IMR-90 (cell line): ENCODE data around the gene HOXC13. TPM values are rescaled to one million over a fixed set of nuclear protein-coding genes. Genes with fewer than 3 reads are reported as not detected.

Experiments used
- ATAC-seq: fragments of 200-7000 bp; cut with Tn5 transposase; 2 replicates; pipeline ENCODE4 v1.9.1; 2020; ENCODE audit warnings: low read depth, mild to moderate bottlenecking, moderate library complexity
- BruUV-seq: library from RNA; stranded (reverse); fragments of 400-500 nt; replicated peaks from 2 replicates; lab custom pipeline; 2021; lab: Mats Ljungman, UMichigan
- CTCF ChIA-PET: fragments of 300-600 bp; formaldehyde crosslinking; extraction: SDS; loops from one replicate; lab custom pipeline; 2021; ENCODE audit warnings: antibody characterized with exemption; lab: Yijun Ruan, JAX
- POLR2A ChIA-PET: fragments of 300-600 bp; sonication (Branson Sonifier 250); formaldehyde crosslinking; loops from one replicate; lab custom pipeline; 2022; ENCODE audit warnings: antibody characterized with exemption; ENCODE audit not compliant: unreplicated experiment; lab: Charles Lee
- DNase-seq: peaks from one replicate; pipeline ENCODE4 v3.0.0; 2013
- H2AFZ ChIP-seq: replicated peaks from 2 replicates; pipeline ENCODE3; 2013; ENCODE audit warnings: low read length, mild to moderate bottlenecking; ENCODE audit not compliant: poor library complexity
- H2AK5ac ChIP-seq: 2 replicates; pipeline ENCODE4 v1.6.1; 2013; ENCODE audit warnings: low read depth, low read length, inconsistent platforms
- H2AK9ac ChIP-seq: replicated peaks from 2 replicates; pipeline ENCODE3; 2013; ENCODE audit warnings: mild to moderate bottlenecking, low read depth, low read length, moderate library complexity; ENCODE audit not compliant: poor library complexity
- H2BK120ac ChIP-seq: 2 replicates; pipeline ENCODE4 v1.6.1; 2013; ENCODE audit warnings: low read depth, low read length, inconsistent platforms
- H2BK15ac ChIP-seq: 3 replicates; pipeline ENCODE4 v1.6.1; 2013; ENCODE audit warnings: low read depth, low read length, inconsistent platforms
- H2BK20ac ChIP-seq: 2 replicates; pipeline ENCODE4 v1.6.1; 2013; ENCODE audit warnings: low read depth, mild to moderate bottlenecking, inconsistent platforms, low read length, moderate library complexity
- H2BK5ac ChIP-seq: 2 replicates; pipeline ENCODE4 v1.6.1; 2013; ENCODE audit warnings: mild to moderate bottlenecking, low read depth, low read length, inconsistent platforms; ENCODE audit not compliant: poor library complexity, severe bottlenecking
- H3K14ac ChIP-seq: replicated peaks from 2 replicates; pipeline ENCODE4 v1.6.1; 2013; ENCODE audit warnings: low read depth, low read length, inconsistent platforms
- H3K18ac ChIP-seq: 2 replicates; pipeline ENCODE4 v1.6.1; 2013; ENCODE audit warnings: low read depth, low read length, control low read depth
- H3K23ac ChIP-seq: 2 replicates; pipeline ENCODE4 v1.6.1; 2013; ENCODE audit warnings: low read depth, low read length, inconsistent platforms
- H3K27ac ChIP-seq: 2 replicates; pipeline ENCODE4 v1.5.1; 2013; ENCODE audit warnings: mild to moderate bottlenecking, control low read depth, low read length; ENCODE audit not compliant: insufficient read depth
- H3K27me3 ChIP-seq: 2 replicates; pipeline ENCODE4 v1.6.1; 2013; ENCODE audit warnings: low read length; ENCODE audit not compliant: control insufficient read depth, insufficient read depth
- H3K36me3 ChIP-seq: 2 replicates; pipeline ENCODE4 v1.6.1; 2013; ENCODE audit warnings: low read length, mixed read lengths; ENCODE audit not compliant: control insufficient read depth, insufficient read depth
- H3K4ac ChIP-seq: 2 replicates; pipeline ENCODE4 v1.6.1; 2013; ENCODE audit warnings: low read depth, low read length, inconsistent platforms
- H3K4me1 ChIP-seq: 2 replicates; pipeline ENCODE4 v1.6.1; 2013; ENCODE audit warnings: low read length, mixed read lengths; ENCODE audit not compliant: control insufficient read depth, insufficient read depth
- H3K4me2 ChIP-seq: 2 replicates; pipeline ENCODE4 v1.6.1; 2013; ENCODE audit warnings: low read depth, mild to moderate bottlenecking, control low read depth, low read length, moderate library complexity
- H3K4me3 ChIP-seq: 2 replicates; pipeline ENCODE4 v1.5.1; 2013; ENCODE audit warnings: low read depth, mild to moderate bottlenecking, control low read depth, low read length, moderate library complexity; ENCODE audit not compliant: insufficient read depth
- H3K56ac ChIP-seq: 2 replicates; pipeline ENCODE4 v1.6.1; 2013; ENCODE audit warnings: low read length, inconsistent platforms; ENCODE audit not compliant: insufficient read depth; ENCODE audit errors: extremely low read depth
- H3K79me1 ChIP-seq, 2 experiments: 2 replicates each; pipeline ENCODE4 v1.6.1; 2013; ENCODE audit warnings: low read length in 2 of 2, inconsistent platforms in 1 of 2, low read depth in 1 of 2
- H3K9ac ChIP-seq: 2 replicates; pipeline ENCODE4 v1.6.1; 2013; ENCODE audit warnings: low read depth, low read length, control low read depth
- H3K9me1 ChIP-seq: 2 replicates; pipeline ENCODE4 v1.6.1; 2013; ENCODE audit warnings: low read length, inconsistent platforms; ENCODE audit not compliant: insufficient read depth
- H3K9me3 ChIP-seq: 2 replicates; pipeline ENCODE4 v1.6.1; 2013; ENCODE audit warnings: low read length; ENCODE audit not compliant: control insufficient read depth, insufficient read depth
- H4K20me1 ChIP-seq: 2 replicates; pipeline ENCODE4 v1.6.1; 2013; ENCODE audit warnings: low read length, inconsistent platforms; ENCODE audit not compliant: insufficient read depth
- H4K5ac ChIP-seq: 2 replicates; pipeline ENCODE4 v1.6.1; 2013; ENCODE audit warnings: mild to moderate bottlenecking, low read depth, low read length, control low read depth
- H4K8ac ChIP-seq, 2 experiments: 2 replicates each; pipeline ENCODE4 v1.6.1; 2013; ENCODE audit warnings: low read depth in 2 of 2, low read length in 2 of 2, control low read depth in 1 of 2, inconsistent platforms in 1 of 2
- H4K91ac ChIP-seq: 2 replicates; pipeline ENCODE4 v1.6.1; 2013; ENCODE audit warnings: low read depth, low read length, inconsistent platforms; ENCODE audit not compliant: insufficient read depth
- BHLHE40 ChIP-seq: fragments of 150-350 bp; IDR thresholded peaks from 2 replicates; pipeline ENCODE4 v1.6.1; 2016; ENCODE audit warnings: mild to moderate bottlenecking, low read depth, low read length
- CEBPB ChIP-seq: IDR thresholded peaks from 2 replicates; pipeline ENCODE4 v1.6.1; 2012; ENCODE audit warnings: low read depth, low read length, improper control_type of control experiment
- CHD1 ChIP-seq: IDR thresholded peaks from 2 replicates; pipeline ENCODE4 v1.6.1; 2012; ENCODE audit warnings: low read depth, low read length, improper control_type of control experiment
- CTCF ChIP-seq: conservative IDR thresholded peaks from 2 replicates; pipeline ENCODE4 v1.5.1; 2012; ENCODE audit warnings: mild to moderate bottlenecking, low read depth, low read length, improper control_type of control experiment
- ELK1 ChIP-seq: fragments of 150-350 bp; IDR thresholded peaks from 2 replicates; pipeline ENCODE4 v1.6.1; 2016; ENCODE audit warnings: low read depth, mild to moderate bottlenecking, low read length, moderate library complexity, borderline replicate concordance
- FOS ChIP-seq: fragments of 150-350 bp; IDR thresholded peaks from 2 replicates; pipeline ENCODE4 v1.6.1; 2016; ENCODE audit warnings: low read depth, low read length
- MAZ ChIP-seq: IDR thresholded peaks from 2 replicates; pipeline ENCODE4 v1.6.1; 2012; ENCODE audit warnings: low read depth, mild to moderate bottlenecking, low read length, improper control_type of control experiment, moderate library complexity, borderline replicate concordance
- MXI1 ChIP-seq: IDR thresholded peaks from 2 replicates; pipeline ENCODE4 v1.6.1; 2012; ENCODE audit warnings: low read depth, mild to moderate bottlenecking, low read length, moderate library complexity, borderline replicate concordance
- NFE2L2 ChIP-seq: fragments of 150-350 bp; IDR thresholded peaks from 2 replicates; pipeline ENCODE4 v1.6.1; 2016; ENCODE audit warnings: low read depth, mild to moderate bottlenecking, low read length
- RAD21 ChIP-seq: IDR thresholded peaks from 2 replicates; pipeline ENCODE4 v1.6.1; 2012; ENCODE audit warnings: low read length, improper control_type of control experiment
- RCOR1 ChIP-seq: IDR thresholded peaks from 2 replicates; pipeline ENCODE4 v1.6.1; 2012; ENCODE audit warnings: mild to moderate bottlenecking, low read length, improper control_type of control experiment; ENCODE audit not compliant: insufficient replicate concordance
- RFX5 ChIP-seq: IDR thresholded peaks from 2 replicates; pipeline ENCODE4 v1.8.0; 2012; ENCODE audit warnings: low read depth, mild to moderate bottlenecking, low read length, moderate library complexity
- SMC3 ChIP-seq: fragments of 150-350 bp; IDR thresholded peaks from 2 replicates; pipeline ENCODE4 v1.6.1; 2016; ENCODE audit warnings: low read depth, mild to moderate bottlenecking, antibody characterized with exemption, low read length, moderate library complexity
- USF2 ChIP-seq: fragments of 150-350 bp; IDR thresholded peaks from 2 replicates; pipeline ENCODE4 v1.6.1; 2017; ENCODE audit warnings: mild to moderate bottlenecking, antibody characterized with exemption, low read length, low read depth
- WGBS, 2 experiments: methylation state at CpG; one replicate each; pipeline versions ENCODE4 v1.1.5 to v1.1.7; 2013; ENCODE audit warnings: missing lambda C conversion rate in 2 of 2; ENCODE audit not compliant: insufficient read length in 1 of 2; ENCODE audit errors: extremely low coverage in 2 of 2; 5-methylcytosine and 5-hydroxymethylcytosine counted together
- dilution Hi-C: fragments of 300-500 bp; cut with HindIII; formaldehyde crosslinking; loops from one replicate; pipeline ENCODE4 v1.14.3; 2018; ENCODE audit warnings: low sequenced_read_pairs; ENCODE audit not compliant: unreplicated experiment
- in situ Hi-C: fragments of 300-500 bp; cut with MboI; formaldehyde crosslinking; loops from 3 replicates; pipeline ENCODE4 v1.14.3; 2019; ENCODE audit warnings: low sequenced_read_pairs, inconsistent platforms, mixed read lengths
- intact Hi-C: fragments of 100-400 bp; cut with micrococcal nuclease; formaldehyde crosslinking; loops from 2 replicates; pipeline ENCODE4 v1.10.0; 2022
- polyA plus RNA-seq, 3 experiments: library from polyadenylated mRNA; depleted of rRNA; stranded (reverse); fragments of >200 nt; gene quantifications; 2 replicates each; pipeline ENCODE4 v1.2.3, GENCODE V29; 2012; ENCODE audit warnings: low replicate concordance in 1 of 3
- total RNA-seq: library from RNA; depleted of rRNA; stranded (reverse); fragments of >200 nt; gene quantifications from 2 replicates; pipeline ENCODE4 v1.2.3, GENCODE V29; 2012

Gene HOXC13
- total and polyA plus RNA-seq, 2 of the 4 experiments (the other 2 are of a cell fraction): not detected

DNA sequence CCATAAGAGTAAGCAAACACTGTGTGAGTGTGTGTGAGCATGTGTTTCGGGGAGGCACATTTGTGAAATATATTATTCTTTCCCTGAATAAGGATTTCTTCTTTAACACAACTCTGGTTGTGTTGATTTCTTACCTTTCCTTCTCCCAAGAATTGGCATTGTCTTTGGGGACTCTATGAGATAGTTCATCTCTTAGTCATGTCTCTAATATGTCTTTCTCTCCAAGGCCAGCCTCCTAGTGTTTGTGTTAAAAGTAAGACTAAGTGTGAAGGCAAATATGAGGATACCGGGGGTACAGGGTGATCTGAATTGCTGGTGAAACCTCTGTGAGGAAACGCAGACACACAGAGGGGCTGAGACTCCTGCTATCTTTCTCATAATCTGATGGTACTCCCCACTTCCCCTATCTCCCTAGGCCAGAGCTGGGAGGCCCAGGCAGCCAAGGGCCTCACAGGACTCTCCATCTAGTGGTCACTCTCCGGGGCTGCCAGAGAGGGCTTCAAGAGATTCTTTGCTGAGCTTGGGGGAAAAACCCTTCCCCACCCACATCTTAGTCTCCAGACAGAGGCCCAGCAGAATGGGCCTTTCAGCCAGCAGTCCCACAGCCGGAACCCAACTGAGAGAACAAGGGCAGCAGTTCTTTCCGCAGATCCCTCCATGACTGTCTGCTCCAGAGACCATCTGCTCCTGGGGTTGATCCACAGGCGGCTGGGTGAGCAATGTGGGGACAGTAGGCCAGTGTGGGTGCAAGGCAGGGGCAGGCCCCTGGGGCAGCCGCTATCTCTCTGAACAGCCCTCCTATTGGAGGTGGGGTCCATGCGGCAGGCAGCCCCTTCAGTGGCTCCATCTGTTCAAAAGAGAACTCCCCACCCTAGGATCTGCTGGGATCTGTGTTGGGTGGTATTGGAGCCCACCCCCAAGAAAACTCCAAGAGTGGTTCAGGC is 10.3 kb downstream of the HOXC13 start:
- Histone ChIP-seq H3K4ac (no peak overlapping the region), H4K8ac (no peak overlapping the region), H3K4me1 (no peaks in the 10 kb centered on the region), H4K20me1 (no peaks in the 10 kb centered on the region), H3K9me1 (no peaks in the 10 kb centered on the region), H4K5ac (no peak overlapping the region), H3K4me3 (no peak overlapping the region), H3K27me3 (peaks cover 95% of the 10 kb centered on the region), H2BK120ac (no peak overlapping the region), H3K79me1 (no peaks in the 10 kb centered on the region), H3K14ac (no peak overlapping the region), H3K18ac (no peak overlapping the region), H3K27ac (no peak overlapping the region), H2AK5ac (no peak overlapping the region), H3K36me3 (no peaks in the 10 kb centered on the region), H3K9me3 (peaks cover 6% of the 10 kb centered on the region; the same call in 1 of the 2 replicates), H2BK15ac (no peak overlapping the region), H2BK5ac (no peak overlapping the region), H2AFZ (no peak overlapping the region), H3K23ac (no peak overlapping the region), H3K9ac (no peak overlapping the region), H2AK9ac (no peak overlapping the region), H4K91ac (no peak overlapping the region), H3K4me2 (no peak overlapping the region), H3K56ac (no peak overlapping the region), H2BK20ac (no peak overlapping the region)
- ChIA-PET POLR2A (no interaction called here), CTCF (no interaction called here)
- 17% methylated on average over 2 of the region's 9 CpGs; no CpG with 5 or more reads in 1 of the 2 experiments for WGBS, 2 experiments
- intact Hi-C loops: no loop called here
- in situ Hi-C loops: no loop called here
- ATAC-seq (no peak), DNase-seq (no peak)
- dilution Hi-C loops: no loop called here
- BruUV-seq: no TSS peak
- no peak for TF ChIP-seq RFX5
- TF ChIP-seq ELK1: no peak
- TF ChIP-seq USF2: no peak
- no peak for TF ChIP-seq MXI1
- no peak for TF ChIP-seq SMC3
- no peak for TF ChIP-seq RCOR1
- no peak for TF ChIP-seq NFE2L2
- no peak for TF ChIP-seq CHD1
- no peak for TF ChIP-seq BHLHE40
- no peak for TF ChIP-seq FOS
- no peak for TF ChIP-seq CEBPB
- TF ChIP-seq RAD21: no peak
- TF ChIP-seq MAZ: no peak
- no peak for TF ChIP-seq CTCF
